Ammon's horn (tissue), 1 donor: ENCODE data around the gene HECTD1.
"Not testable (repeated sequence)": the region's sequence is repeated elsewhere in the genome, so short reads cannot be mapped to it uniquely, and the experiment has no call there.

Experiments used
- DNase-seq: peaks from one replicate; pipeline ENCODE4 v3.0.0-alpha.2; 2016; ENCODE audit warnings: low spot score

HECTD1 gene

DNA sequence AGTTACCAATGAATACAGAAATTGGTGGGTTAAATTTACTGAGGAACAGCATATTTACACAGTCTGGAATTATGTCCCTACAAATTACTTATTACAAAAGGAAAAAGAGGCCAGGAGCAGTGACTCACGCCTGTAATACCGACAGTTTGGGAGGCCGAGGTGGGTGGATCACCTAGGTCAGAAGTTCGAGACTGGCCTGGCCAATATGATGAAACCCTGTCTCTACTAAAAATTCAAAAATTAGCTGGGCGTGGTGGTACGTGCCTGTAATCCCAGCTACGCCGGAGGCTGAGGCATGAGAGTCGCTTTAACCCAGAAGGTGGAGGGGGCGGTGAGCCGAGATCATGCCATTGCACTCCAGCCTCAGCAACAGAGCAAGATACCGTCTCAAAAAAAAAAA lies 52.6 kb downstream of the HECTD1 start:
- DNase-seq = no peak

DNA sequence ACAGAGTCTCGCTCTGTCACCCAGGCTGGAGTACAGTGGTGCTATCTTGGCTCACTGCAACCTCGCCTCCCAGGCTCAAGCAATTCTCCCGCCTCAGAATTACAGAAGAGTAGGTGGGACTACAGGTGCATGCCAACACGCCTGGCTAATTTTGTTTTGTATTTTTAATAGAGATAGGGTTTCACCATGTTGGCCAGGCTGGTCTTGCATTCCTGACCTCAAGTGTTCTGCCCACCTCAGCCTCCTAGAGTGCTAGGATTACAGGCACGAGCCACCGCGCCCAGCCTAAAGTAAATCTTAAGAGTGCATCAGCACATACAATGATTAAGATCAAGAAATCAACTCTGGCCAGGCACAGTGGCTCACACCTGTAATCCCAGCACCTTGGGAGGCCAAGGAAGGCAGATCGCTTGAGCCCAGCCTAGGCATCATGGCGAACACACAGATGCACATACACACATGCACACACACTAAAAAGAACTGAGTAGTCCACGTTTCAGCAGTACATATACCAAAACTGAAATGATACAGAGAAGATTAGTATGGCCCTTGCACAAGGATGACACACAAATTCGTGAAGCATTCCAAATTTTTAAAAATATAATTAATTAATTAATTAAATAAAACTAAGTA lies 65.0 kb downstream of the HECTD1 start:
- DNase-seq = no peak

DNA sequence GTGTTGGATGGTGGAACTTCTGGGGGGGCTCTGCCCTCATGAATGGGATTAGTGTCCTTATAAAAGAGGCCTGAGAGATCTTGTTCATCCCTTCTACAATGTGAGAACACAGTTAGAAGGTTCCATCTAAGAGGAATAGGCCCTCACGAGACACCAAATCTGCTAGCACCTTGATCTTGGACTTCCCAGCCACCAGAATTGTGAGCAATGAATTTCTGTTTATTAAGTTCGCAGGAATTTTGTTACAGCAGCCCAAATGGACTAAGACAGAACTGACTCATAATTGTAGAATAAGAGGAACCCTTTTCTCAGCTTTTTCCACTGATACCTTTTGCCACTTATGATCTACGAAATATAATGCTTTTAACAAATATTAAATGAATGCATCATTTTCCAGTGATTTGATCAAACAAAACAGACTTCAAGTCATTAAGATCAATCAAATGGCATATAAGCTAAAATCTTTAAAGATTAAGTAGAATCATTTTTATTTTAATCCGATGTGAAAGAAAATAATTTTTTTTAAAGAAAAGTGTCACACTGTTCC lies 68.2 kb downstream of the HECTD1 start:
- no peak for DNase-seq

DNA sequence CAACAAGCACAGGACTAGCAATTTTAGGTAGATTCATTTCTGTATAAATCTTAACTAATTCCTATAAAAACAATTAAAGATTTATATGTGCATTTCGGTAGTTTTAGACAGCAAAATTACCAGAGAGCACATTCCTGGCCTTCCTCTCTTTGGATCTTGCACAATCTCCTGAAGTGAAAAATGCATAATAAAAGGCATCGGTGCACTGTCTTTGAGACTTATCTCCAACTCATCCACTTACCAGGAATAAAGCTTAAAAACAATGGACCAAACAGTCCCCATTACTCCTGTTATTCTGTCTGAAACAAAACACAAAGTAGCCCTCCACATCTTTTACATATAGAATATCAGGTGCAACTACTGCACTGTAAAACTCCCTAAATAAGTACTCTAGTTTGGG lies 69.3 kb downstream of the HECTD1 start:
- DNase-seq = no peak

DNA sequence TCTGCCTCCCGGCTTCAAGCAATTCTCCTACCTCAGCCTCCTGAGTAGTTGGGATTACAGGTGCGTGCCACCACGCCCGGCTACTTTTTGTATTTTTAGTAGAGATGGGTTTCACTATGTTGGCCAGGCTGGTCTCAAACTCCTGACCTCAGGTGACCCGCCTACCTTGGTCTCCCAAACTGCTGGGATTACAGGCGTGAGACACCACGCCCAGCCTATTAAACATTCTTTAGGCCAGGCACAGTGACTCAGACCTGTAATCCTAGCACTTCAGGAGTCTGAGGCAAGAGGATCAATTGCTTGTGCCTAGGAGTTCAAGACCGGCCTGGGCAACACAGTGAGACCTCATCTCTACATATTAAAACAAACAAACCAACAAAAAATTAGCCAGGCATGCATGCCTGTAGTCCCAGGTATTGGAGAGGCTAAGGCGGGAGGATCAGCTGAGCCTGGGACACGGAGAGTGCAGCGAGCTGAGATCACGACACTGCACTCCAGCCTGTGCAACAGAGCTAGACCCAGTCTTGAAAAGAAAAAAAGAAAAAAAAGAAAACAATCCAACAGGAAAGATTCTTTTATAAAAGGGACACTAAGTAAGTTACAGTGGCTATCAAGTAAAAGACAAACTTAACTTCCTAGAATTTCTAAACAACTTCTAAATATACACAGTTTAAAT lies 70.2 kb downstream of the HECTD1 start:
- no peak for DNase-seq

DNA sequence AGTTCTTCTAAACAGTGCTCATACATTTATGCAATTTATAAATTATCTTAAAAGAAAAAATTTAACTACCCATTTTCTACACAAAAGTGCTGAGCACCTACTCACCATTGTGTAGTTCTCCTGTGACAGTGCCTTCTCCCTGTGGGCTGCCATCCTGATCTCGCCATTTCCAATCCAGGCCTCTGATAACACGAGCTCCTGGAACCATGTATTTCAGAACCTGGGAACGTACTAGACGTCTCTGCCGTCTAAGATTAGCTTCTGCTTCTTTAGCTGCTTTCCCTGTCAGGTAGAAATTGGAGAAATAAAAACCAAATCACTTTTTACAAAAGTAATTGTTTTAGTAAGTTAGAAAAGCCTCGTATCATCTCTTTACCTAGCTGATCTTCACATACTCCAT lies 74.5 kb downstream of the HECTD1 start:
- DNase-seq = no peak

DNA sequence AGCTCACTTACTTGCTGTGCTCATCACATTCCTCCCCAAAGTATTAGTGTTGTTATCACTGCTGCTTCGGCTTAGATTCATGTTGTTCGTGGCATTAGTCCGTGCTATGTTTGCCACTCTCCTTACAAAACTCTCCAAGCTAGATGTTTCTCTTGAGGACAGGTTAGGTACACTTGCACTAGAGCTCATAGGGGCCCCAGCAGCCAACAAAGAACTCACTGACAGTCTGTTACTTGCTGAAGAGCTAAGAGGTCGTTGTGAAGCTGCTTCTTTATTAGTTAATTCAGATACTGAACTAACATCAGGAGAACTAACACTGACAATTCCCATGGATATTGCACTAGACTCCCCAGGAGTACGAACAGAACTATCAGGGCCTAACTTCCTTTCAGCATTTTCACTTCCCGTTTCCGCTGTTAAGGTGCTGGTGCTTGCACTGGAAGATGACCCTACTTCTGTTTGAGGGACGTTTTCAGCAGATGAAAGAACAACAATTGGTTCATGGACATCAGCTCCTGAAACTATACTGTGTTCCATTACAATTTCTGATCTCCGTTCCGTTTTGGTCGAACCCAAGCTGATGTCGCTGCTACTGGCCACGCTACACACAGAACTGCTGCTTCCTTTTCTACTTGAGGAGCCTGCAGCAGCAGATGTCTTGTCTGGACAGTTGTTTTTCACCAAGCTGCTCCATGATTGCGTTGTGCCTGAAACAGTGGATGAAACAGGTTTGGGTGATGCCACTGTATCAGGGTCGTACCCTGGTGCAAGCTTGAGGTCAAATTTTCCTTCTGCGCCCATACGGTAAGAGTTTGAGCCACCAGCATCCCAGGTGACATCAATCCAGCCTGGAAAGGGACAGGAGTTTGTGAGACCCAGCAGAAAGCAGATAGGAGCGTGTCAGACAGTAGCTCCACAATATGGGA lies 78.7 kb downstream of the HECTD1 start:
- peak; percentile 45 for DNase-seq

DNA sequence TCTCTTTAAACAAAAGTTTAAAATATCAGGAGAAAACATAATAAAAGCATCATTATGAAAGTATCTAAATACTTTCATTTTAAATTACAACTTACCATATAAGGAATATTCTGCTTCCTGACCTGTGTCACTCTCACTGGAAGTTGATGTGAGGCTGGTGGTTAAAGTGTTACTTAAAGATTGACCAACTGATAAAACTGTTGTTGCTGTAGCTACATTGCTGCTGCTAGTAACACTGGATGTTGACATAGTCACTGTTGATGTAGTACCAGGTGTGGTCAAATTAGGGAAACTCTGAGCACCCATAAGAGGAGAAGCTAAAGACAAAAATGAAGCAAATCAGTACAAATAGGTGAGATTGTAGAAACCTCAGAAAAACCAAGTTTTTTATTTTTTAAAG lies 79.9 kb downstream of the HECTD1 start:
- no peak for DNase-seq

DNA sequence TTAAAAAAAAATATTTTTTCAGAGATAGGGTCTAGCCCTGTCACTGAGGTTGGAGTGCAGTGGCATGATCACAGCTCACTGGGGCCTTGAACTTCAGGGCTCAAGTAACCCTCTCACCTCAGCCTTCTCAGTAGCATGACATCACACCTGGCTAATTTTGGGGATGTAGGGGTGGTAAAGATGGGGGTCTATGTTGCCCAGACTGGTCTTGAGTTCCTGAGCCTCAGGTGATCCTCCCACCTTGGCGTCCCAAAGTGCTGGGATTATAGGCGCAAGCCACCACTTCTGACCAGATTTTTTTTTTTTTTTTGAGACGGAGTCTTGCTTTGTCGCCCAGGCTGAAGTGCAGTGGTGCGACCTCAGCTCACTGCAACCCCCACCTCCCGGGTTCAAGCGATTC lies 80.9 kb downstream of the HECTD1 start:
- DNase-seq = no peak

DNA sequence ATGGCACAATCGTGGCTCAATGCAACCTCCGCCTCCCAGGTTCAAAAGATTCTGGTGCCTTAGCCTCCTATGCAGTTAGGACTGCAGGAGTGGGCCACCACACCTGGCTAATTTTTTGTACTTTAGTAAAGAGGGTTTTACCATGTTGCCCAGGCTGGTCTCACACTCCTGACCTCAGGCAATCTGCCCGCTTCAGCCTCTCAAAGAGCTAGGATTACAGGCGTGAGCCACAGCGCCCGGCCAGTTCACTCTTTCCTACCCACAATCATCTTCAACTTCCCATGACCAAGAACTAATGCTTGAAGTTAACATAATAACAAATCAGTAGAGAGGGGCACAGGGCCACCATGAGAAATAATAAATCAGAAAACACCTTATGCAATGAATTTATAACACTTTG lies 82.4 kb downstream of the HECTD1 start:
- DNase-seq = no peak

DNA sequence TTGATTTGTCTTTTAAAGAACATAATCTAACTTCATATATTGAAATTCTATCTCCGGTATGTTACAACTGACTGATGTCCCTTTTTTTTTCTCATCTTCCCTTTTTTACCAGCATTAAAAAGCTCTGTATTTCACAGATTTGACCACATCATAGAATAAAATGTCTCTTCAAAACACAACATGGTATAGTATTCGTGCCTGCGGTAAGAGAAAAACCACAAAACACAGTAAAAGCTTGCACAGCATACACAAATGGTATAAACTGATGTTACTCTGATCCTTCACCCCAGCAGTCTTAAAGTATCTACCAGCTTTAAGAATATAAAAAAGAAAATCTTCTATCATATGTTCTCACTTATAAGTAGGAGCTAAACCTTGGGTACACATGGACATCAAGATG lies 83.4 kb downstream of the HECTD1 start:
- DNase-seq = no peak

DNA sequence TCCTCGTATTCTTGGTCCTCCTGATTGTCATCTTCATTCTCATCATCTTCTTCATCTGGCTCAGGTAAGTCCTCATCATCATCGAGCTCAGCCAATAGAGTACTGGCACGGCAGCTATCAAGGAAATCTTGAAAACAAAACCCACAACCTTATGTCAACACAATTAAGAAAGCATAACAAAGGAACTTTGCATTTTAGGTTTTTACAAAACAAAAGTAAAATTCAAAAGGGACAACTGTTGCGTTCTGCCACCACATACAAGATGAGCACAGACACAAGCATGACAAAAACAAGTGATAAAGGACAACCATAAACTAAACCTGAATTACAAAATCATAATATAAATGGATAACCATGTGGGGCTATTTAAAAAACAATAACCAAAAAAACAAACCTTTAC lies 84.7 kb downstream of the HECTD1 start:
- DNase-seq = no peak

DNA sequence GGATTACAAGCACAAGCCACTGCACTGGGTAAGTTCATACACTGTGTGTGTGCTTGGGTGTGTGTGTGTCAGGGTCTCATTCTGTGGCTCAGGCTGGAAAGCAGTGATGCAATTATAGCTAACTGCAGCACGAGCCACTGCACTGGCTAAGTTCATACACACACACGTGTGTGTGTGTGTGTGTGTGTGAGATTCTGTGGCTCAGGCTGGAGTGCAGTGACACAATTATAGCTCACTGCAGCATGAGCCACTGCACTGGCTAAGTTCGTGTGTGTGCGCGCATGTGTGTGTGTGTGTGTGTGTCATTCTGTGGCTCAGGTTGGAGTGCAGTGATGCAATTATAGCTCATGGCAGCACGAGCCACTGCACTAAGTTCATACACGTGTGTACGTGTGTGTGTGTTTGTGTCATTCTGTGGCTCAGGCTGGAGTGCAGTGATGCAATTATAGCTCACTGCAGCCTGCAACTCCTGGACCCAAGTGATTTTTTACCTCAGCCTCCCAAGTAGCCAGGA lies 85.4 kb downstream of the HECTD1 start:
- no peak for DNase-seq

DNA sequence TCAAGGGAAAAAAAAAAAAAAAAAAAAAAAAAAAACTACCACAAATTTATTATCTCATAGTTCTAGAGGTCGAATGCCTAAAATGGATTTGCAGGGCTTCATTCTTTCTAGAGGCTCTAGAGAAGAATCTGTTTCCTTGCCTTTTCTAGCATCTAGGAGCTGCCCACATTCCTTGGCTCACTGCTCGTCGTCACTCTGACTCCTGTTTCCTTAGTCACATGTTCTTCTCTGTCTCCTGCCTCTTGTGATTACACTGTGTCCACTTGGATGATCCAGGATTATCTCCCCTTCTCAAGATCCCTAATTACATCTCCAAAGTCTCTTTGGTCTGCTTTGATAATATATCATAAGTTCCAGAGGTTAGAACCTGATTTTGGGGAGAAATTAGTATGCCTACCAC lies 88.7 kb downstream of the HECTD1 start:
- DNase-seq = no peak

DNA sequence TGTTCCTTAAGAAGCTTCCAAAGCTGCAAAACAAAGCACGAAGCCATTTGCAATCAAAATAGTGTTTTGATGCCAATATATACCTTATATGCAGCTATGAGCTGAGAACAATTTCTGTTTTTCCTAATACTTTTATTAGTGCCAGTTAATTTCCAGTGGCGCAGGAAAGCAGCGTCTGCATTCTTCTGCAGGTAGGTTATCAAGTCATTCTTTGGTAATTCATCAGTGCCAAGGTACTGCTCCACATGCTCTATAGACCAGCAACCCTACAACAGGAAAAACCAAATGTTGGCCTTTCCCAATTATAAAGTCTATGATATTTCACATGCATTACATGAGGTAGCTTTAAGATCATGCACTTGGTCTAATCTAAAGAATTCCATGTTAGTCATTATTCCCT lies 93.8 kb downstream of the HECTD1 start:
- no peak for DNase-seq

DNA sequence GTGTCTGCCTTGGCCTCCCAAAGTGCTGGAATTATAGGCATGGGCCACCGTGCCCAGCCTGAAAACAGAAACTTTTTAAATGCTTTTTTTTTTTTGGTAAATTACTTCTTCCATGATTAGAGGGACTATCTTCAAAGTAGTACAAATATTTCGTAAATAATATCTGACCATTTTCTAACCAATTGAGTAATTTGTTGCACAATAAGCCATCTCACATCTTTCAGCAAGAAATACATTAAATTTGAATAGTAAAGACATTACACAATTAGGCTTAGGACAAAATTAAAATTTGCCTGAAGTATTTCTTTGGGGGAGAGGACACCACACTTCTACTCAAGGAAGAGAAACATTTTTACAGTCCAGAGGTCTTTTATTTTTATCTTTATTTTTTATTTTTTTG lies 96.7 kb downstream of the HECTD1 start:
- DNase-seq = no peak

DNA sequence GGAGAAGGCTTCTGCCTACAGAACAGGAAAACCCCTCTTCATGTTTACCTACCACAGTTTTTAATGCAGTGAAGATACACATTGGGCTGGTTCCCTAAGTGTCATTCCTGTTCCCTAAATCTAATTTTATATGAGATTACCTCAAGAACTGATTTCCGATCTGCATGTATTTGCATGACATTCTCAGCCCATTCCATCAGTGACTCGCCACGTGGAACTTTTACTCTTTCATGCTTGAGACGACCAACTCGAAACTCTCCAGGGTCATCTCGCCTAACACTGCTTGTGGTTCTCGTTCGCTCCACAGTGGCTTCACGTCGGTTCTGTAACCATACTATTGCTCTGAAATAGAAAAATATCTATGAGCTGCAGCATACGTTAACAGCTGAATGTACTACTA lies 98.3 kb downstream of the HECTD1 start:
- no peak for DNase-seq

DNA sequence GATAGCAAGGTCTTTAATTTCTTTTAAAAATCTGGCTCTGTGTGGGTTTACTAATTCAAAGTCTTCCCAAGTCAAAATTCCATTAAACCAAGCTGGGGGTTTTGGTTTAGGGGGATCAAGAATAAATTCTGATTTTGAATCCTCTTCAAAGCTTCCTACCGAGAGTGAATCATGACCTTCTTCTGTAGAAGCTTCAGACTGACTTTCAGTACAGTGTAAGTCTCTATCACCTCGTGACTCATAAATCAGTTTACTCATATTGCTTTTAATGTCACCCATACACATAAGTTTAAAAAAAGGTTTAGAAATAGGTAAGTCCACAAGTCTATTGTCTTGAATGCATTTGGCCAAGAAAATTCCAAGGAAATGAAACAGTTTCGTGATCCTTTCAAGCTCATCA lies 100.8 kb downstream of the HECTD1 start:
- DNase-seq = no peak

DNA sequence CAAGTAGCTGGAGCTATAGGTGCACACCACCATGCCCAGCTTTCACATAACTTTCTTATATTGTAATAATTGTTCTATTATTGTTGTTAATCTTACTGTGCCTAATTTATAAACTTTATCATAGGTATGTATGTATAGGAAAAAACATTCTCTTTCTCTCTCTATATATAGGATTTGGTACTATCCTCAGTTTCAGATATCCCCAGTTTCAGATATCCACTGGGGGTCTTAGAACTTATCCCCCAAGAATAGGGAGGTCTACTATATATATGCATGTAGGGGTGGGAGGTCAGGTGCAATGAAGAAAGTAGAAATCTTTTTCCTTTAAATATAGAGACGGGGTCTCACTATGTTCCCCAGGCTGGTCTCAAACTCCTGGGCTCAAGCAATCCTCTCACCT lies 110.5 kb downstream of the HECTD1 start:
- DNase-seq = no peak

DNA sequence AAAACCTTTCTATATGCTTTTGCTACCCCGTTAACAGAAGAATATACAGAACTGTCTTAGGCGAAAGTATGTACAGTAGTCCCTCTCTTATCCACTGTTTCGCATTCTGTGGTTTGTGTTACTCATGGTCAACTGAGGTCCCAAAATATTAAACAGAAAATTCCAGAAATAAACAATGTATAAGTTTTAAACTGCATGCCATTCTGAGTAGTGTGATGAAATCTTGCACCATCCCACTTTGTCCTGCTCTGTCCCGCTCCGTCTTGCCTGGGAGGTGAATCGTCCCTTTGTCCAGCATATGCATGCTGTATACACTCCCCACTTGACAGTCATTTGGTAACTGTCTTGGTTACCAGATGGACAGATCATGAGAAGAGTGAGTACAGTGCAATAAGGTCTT lies 111.3 kb downstream of the HECTD1 start:
- no peak for DNase-seq

DNA sequence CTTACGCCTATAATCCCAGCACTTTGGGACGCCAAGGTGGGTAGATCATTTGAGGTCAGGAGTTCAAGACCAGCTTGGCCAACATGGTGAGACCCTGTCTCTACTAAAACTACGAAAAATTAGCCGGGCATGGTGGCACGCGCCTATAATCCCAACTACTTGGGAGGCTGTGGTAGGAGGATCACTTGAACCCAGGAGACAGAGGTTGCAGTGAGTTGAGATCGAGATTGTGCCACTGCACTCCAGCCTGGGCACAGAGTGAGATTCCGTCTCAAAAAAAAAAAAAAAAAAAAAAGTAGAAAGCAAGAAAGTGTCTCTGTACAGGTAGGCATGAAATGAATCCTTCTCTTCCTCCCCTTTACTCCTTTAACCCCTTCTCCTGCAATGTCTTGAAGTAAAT lies 111.8 kb downstream of the HECTD1 start:
- not testable (repeated sequence) for DNase-seq
